Measurements from ENCODE around the gene SYPL1. TPM values are rescaled to one million over a fixed set of nuclear protein-coding genes. Genes with fewer than 3 reads are reported as not detected.

SYPL1 gene
- total RNA-seq, 1 experiment from 2014 or later: 39.2 TPM

- DNase-seq: no peak
- H2BK20ac ChIP-seq (ENCODE audit: low read depth, low read length, poor library complexity, severe bottlenecking): no peak overlapping the region
- no peak overlapping the region for H2BK120ac ChIP-seq (ENCODE audit: low read depth, low read length, poor library complexity, severe bottlenecking)
- no peaks in the 10 kb centered on the region for H3K23me2 ChIP-seq (ENCODE audit: insufficient read length, low read depth, low read length, poor library complexity, severe bottlenecking)
- no peak overlapping the region for H3K27ac ChIP-seq (ENCODE audit: insufficient read length, low read depth, low read length)
- no peaks in the 10 kb centered on the region for H3K27me3 ChIP-seq (ENCODE audit: insufficient read depth, low read length)
- H3K9me3 ChIP-seq (ENCODE audit: control insufficient read depth, low read depth, low read length): no peaks in the 10 kb centered on the region
- H2AK5ac ChIP-seq (ENCODE audit: insufficient read length, low read length): no peak overlapping the region
- no peaks in the 10 kb centered on the region for H3K79me2 ChIP-seq (ENCODE audit: insufficient read depth, low read length)
- H2AFZ ChIP-seq (ENCODE audit: low read length): no peak overlapping the region
- peak overlapping the region in 1 of 2 experiments; percentile 27; a peak in 1 of 5 replicates for H3K4me3 Mint-ChIP-seq
- no peak overlapping the region for H4K8ac ChIP-seq (replicated peaks; ENCODE audit: insufficient read length, low read depth, low read length)
- H3K9me3 Mint-ChIP-seq: peaks cover 9 to 11% of the 10 kb centered on the region in 2 experiments
- H3K27ac Mint-ChIP-seq: no peak overlapping the region
- no peaks in the 10 kb centered on the region for H3K4me1 ChIP-seq (ENCODE audit: insufficient read depth, low read length)
- H2BK15ac ChIP-seq (ENCODE audit: low read depth, low read length): no peak overlapping the region
- TF ChIP-seq, protein P1, sequence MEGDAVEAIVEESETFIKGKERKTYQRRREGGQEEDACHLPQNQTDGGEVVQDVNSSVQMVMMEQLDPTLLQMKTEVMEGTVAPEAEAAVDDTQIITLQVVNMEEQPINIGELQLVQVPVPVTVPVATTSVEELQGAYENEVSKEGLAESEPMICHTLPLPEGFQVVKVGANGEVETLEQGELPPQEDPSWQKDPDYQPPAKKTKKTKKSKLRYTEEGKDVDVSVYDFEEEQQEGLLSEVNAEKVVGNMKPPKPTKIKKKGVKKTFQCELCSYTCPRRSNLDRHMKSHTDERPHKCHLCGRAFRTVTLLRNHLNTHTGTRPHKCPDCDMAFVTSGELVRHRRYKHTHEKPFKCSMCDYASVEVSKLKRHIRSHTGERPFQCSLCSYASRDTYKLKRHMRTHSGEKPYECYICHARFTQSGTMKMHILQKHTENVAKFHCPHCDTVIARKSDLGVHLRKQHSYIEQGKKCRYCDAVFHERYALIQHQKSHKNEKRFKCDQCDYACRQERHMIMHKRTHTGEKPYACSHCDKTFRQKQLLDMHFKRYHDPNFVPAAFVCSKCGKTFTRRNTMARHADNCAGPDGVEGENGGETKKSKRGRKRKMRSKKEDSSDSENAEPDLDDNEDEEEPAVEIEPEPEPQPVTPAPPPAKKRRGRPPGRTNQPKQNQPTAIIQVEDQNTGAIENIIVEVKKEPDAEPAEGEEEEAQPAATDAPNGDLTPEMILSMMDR (conservative IDR thresholded peaks at IDR 0.05): no peak
- peaks cover 0 to 7% (median 0%) of the 10 kb centered on the region in 3 experiments; a peak in 4 of 7 replicates for H3K36me3 Mint-ChIP-seq (ENCODE audit: insufficient read depth in 1 of 3, low read depth in 3 of 3)
- H2BK5ac ChIP-seq (ENCODE audit: insufficient read length, low read length): no peak overlapping the region
- H3K4me2 ChIP-seq (ENCODE audit: insufficient read depth, insufficient read length, low read length): no peak overlapping the region
- peaks cover 15 to 23% of the 10 kb centered on the region in 2 experiments for H3K4me1 Mint-ChIP-seq
- peaks cover 5% of the 10 kb centered on the region for H3K27me3 Mint-ChIP-seq (ENCODE audit: low read depth)
- H2BK12ac ChIP-seq (ENCODE audit: insufficient read length, low read depth, low read length): no peak overlapping the region
- H3K14ac ChIP-seq (ENCODE audit: insufficient read depth, low read length): no peak overlapping the region
- H3K79me1 ChIP-seq (ENCODE audit: insufficient read depth, low read depth, low read length, poor library complexity, severe bottlenecking): no peaks in the 10 kb centered on the region
- H4K20me1 ChIP-seq (ENCODE audit: control insufficient read depth, insufficient read depth, insufficient read length): no peaks in the 10 kb centered on the region
- no peak overlapping the region for H4K5ac ChIP-seq (ENCODE audit: insufficient read length, low read depth, low read length)
- H3K56ac ChIP-seq (ENCODE audit: insufficient read length, low read depth, low read length): no peak overlapping the region
- no peak overlapping the region for H4K91ac ChIP-seq (ENCODE audit: insufficient read length, low read depth, low read length)
- no peak overlapping the region for H3K4ac ChIP-seq (ENCODE audit: low read depth, low read length)
- H3K18ac ChIP-seq (ENCODE audit: insufficient read length, low read depth, low read length): no peak overlapping the region
- no CpG with 5 or more reads among the region's 19 CpGs for WGBS (ENCODE audit: extremely low coverage, insufficient read length, low lambda C conversion rate)
- no peak overlapping the region for H3K9ac ChIP-seq (ENCODE audit: extremely low read depth, insufficient read length, low read length)
- H3T11ph ChIP-seq (ENCODE audit: low read length): no peak overlapping the region
- H3K23ac ChIP-seq (ENCODE audit: insufficient read length, low read depth, low read length): no peak overlapping the region
Measured at GRCh38 chr7:106057962-106058927, 53.9 kb downstream of the SYPL1 start.

Measured in H9 (cell line).